Esophagus muscularis mucosa (tissue), 4 donors: ENCODE measurements around the gene MPP1. TPM values are rescaled to one million over a fixed set of nuclear protein-coding genes. Genes with fewer than 3 reads are reported as not detected.

ENCODE experiments used
- DNase-seq: peaks from one replicate; pipeline ENCODE4 v3.0.0-alpha.2; 2017; ENCODE audit errors: extremely low spot score
- H3K27ac ChIP-seq, 4 donors: fragments of 200-600 bp; sonication (generic); replicated peaks in 1 of 4; 1 replicate in 3 of 4; 2 replicates in 1 of 4; pipeline ENCODE4 v1.5.1; 2016 to 2019; ENCODE audit warnings: mild to moderate bottlenecking in 1 of 4
- H3K27me3 ChIP-seq, 4 donors: fragments of 200-600 bp; sonication (generic); one replicate each; pipeline versions ENCODE4 v1.5.1 to v1.6.0; 2016 to 2019
- H3K36me3 ChIP-seq, 4 donors: fragments of 200-600 bp; sonication (generic); one replicate each; pipeline ENCODE4 v1.5.1; 2016 to 2019
- H3K4me1 ChIP-seq, 4 donors: fragments of 200-600 bp; sonication (generic); one replicate each; pipeline ENCODE4 v1.5.1; 2016 to 2019
- H3K4me3 ChIP-seq, 4 donors: fragments of 200-600 bp; sonication (generic); 1 replicate in 2 of 4; 2 replicates in 2 of 4; pipeline ENCODE4 v1.5.1; 2016 to 2019; ENCODE audit warnings: mild to moderate bottlenecking in 4 of 4, moderate library complexity in 1 of 4
- H3K9me3 ChIP-seq, 4 donors: fragments of 200-600 bp; sonication (generic); 1 replicate in 3 of 4; 2 replicates in 1 of 4; pipeline ENCODE4 v1.5.1; 2016 to 2019
- CTCF ChIP-seq, 3 experiments: fragments of 200-600 bp in 2 of 3; fragments of 450-650 bp in 1 of 3; sonication (generic) in 2 of 3; IDR thresholded peaks; one replicate each; pipeline ENCODE4 v1.5.1; 2017 to 2019; ENCODE audit warnings: antibody characterized with exemption in 3 of 3, mild to moderate bottlenecking in 2 of 3, moderate library complexity in 1 of 3
- EP300 ChIP-seq: sonication (generic); formaldehyde crosslinking; IDR thresholded peaks from one replicate; pipeline ENCODE4 v1.6.1; 2017; ENCODE audit warnings: antibody characterized with exemption
- POLR2A ChIP-seq: fragments of 450-650 bp; IDR thresholded peaks from one replicate; pipeline ENCODE4 v1.6.1; 2017; ENCODE audit warnings: antibody characterized with exemption, moderate library complexity, mild to moderate bottlenecking, low read depth
- POLR2AphosphoS5 ChIP-seq, 2 donors: sonication (generic); formaldehyde crosslinking; IDR thresholded peaks; one replicate each; pipeline ENCODE4 v1.6.1; 2017; ENCODE audit warnings: antibody characterized with exemption in 2 of 2
- WGBS: methylation state at CpG from one replicate; pipeline ENCODE4 v1.1.5; 2018; 5-methylcytosine and 5-hydroxymethylcytosine counted together
- intact Hi-C: fragments of 100-400 bp; cut with DNase I; formaldehyde crosslinking; loops from one replicate; pipeline ENCODE4 v1.15.1; 2023
- total RNA-seq, 4 donors: library from RNA; depleted of rRNA; stranded (reverse); fragments of >200 nt; gene quantifications; one replicate each; pipeline versions ENCODE4 v1.1.0 to v1.2.1, GENCODE V29; 2016

Gene MPP1
- total RNA-seq, 4 donors from 2014 or later, result 28.2 to 46.9 (median 33.3) TPM

- Histone ChIP-seq H3K9me3 (no peaks in the 10 kb centered on the region), H3K4me3 (no peak overlapping the region), H3K27me3 (no peaks in the 10 kb centered on the region), H3K36me3 (peaks cover 0 to 20% (median 8%) of the 10 kb centered on the region in 4 donors), H3K4me1 (no peaks in the 10 kb centered on the region), H3K27ac (no peak overlapping the region)
- TF ChIP-seq POLR2A, result no peak
- no peak for TF ChIP-seq EP300
- no peak for TF ChIP-seq POLR2AphosphoS5 (IDR thresholded peaks at IDR 0.05)
- TF ChIP-seq CTCF (IDR thresholded peaks at IDR 0.05), result no peak
- intact Hi-C loops, result no loop called here
- DNase-seq, result no peak
- 80% methylated on average over 6 of the region's 6 CpGs for WGBS
These were observed 19.6 kb downstream of the MPP1 start for GRCh38 chrX:154785716-154786115.

- WGBS, result 83% methylated on average over 13 of the region's 13 CpGs
- no peaks in the 10 kb centered on the region for H3K9me3 ChIP-seq
- H3K4me1 ChIP-seq, result no peaks in the 10 kb centered on the region
- no peak overlapping the region for H3K4me3 ChIP-seq
- intact Hi-C loops, result no loop called here
- H3K27ac ChIP-seq, result no peak overlapping the region
- H3K36me3 ChIP-seq, result peaks cover 0 to 24% (median 10%) of the 10 kb centered on the region in 4 donors
- H3K27me3 ChIP-seq, result no peaks in the 10 kb centered on the region
- no peak for DNase-seq
- TF ChIP-seq POLR2A (no peak), POLR2AphosphoS5 (IDR thresholded peaks at IDR 0.05) (no peak), CTCF (IDR thresholded peaks at IDR 0.05) (no peak), EP300 (no peak)
These were observed 20.9 kb downstream of the MPP1 start for GRCh38 chrX:154784149-154784995.

GRCh38 chrX:154780968-154781367, 24.3 kb downstream of the MPP1 start:
- no peak for DNase-seq
- Histone ChIP-seq H3K27me3 (no peaks in the 10 kb centered on the region), H3K36me3 (peaks cover 0 to 44% (median 23%) of the 10 kb centered on the region in 4 donors), H3K4me3 (no peak overlapping the region), H3K9me3 (no peaks in the 10 kb centered on the region), H3K27ac (no peak overlapping the region), H3K4me1 (no peaks in the 10 kb centered on the region)
- 90% methylated on average over 7 of the region's 9 CpGs for WGBS
- intact Hi-C loops, result no loop called here
- TF ChIP-seq EP300, result no peak
- no peak for TF ChIP-seq POLR2AphosphoS5 (IDR thresholded peaks at IDR 0.05)
- no peak for TF ChIP-seq CTCF (IDR thresholded peaks at IDR 0.05)
- no peak for TF ChIP-seq POLR2A

- no peak for TF ChIP-seq POLR2A
- TF ChIP-seq CTCF (IDR thresholded peaks at IDR 0.05), result no peak
- no peak for TF ChIP-seq EP300
- TF ChIP-seq POLR2AphosphoS5 (IDR thresholded peaks at IDR 0.05), result no peak
- peaks cover 4 to 58% (median 37%) of the 10 kb centered on the region in 4 donors for H3K36me3 ChIP-seq
- no peak overlapping the region for H3K4me3 ChIP-seq
- intact Hi-C loops, result no loop called here
- H3K27ac ChIP-seq, result no peak overlapping the region
- H3K27me3 ChIP-seq, result no peaks in the 10 kb centered on the region
- H3K9me3 ChIP-seq, result no peaks in the 10 kb centered on the region
- no peaks in the 10 kb centered on the region for H3K4me1 ChIP-seq
- WGBS, result 77% methylated on average over 4 of the region's 4 CpGs
- no peak for DNase-seq
These were observed 26.0 kb downstream of the MPP1 start for GRCh38 chrX:154779261-154779660.

GRCh38 chrX:154776753-154777152, 28.5 kb downstream of the MPP1 start:
- no peaks in the 10 kb centered on the region for H3K27me3 ChIP-seq
- intact Hi-C loops, result no loop called here
- TF ChIP-seq POLR2A (no peak), CTCF (IDR thresholded peaks at IDR 0.05) (no peak), POLR2AphosphoS5 (IDR thresholded peaks at IDR 0.05) (no peak), EP300 (no peak)
- no peak overlapping the region for H3K27ac ChIP-seq
- 87% methylated on average over 2 of the region's 2 CpGs for WGBS
- no peaks in the 10 kb centered on the region for H3K4me1 ChIP-seq
- H3K4me3 ChIP-seq, result no peak overlapping the region
- H3K36me3 ChIP-seq, result peaks cover 4 to 71% (median 46%) of the 10 kb centered on the region in 4 donors
- no peaks in the 10 kb centered on the region for H3K9me3 ChIP-seq
- no peak for DNase-seq
